HepG2 (cell line): ENCODE results near the gene LOXL3. TPM values are rescaled to one million over a fixed set of nuclear protein-coding genes. Genes with fewer than 3 reads are reported as not detected.
A peak's percentile ranks its signal among the peaks of the same experiment; 100 is the strongest.

Experiments
- ARID2 ChIP-seq: sonication (generic); formaldehyde crosslinking; IDR thresholded peaks from 2 replicates; pipeline ENCODE4 v1.8.1; 2022; ENCODE audit warnings: mild to moderate bottlenecking, missing genetic modification reagents, borderline replicate concordance
- BORCS8-MEF2B ChIP-seq: sonication (generic); formaldehyde crosslinking; IDR thresholded peaks from 2 replicates; pipeline ENCODE4 v1.8.0; 2022; ENCODE audit warnings: mild to moderate bottlenecking, missing genetic modification reagents
- CC2D1A ChIP-seq: sonication (generic); formaldehyde crosslinking; IDR thresholded peaks from 2 replicates; pipeline ENCODE4 v1.8.1; 2023; ENCODE audit warnings: mild to moderate bottlenecking, missing genetic modification reagents
- CEBPB ChIP-seq: IDR thresholded peaks from 2 replicates; pipeline ENCODE4 v1.6.1; 2011; ENCODE audit warnings: low read depth, low read length, improper control_type of control experiment, borderline replicate concordance
- CREB1 ChIP-seq, 2 experiments: fragments of 450-650 bp in 1 of 2; IDR thresholded peaks; 2 replicates each; pipeline ENCODE4 v1.6.1; 2016 to 2017; ENCODE audit warnings: control low read depth in 1 of 2, mild to moderate bottlenecking in 1 of 2, missing compliant biosample characterization in 1 of 2, missing genetic modification characterization in 1 of 2
- FIP1L1 ChIP-seq: fragments of 200-400 bp; formaldehyde crosslinking; IDR thresholded peaks from 2 replicates; pipeline ENCODE4 v1.6.1; 2018; ENCODE audit warnings: low read depth, mild to moderate bottlenecking, low read length, moderate library complexity, borderline replicate concordance; ENCODE audit not compliant: insufficient read depth
- FOXK2 ChIP-seq: fragments of 450-650 bp; IDR thresholded peaks from 2 replicates; pipeline ENCODE4 v1.6.1; 2016
- HOXD1 ChIP-seq: sonication (generic); formaldehyde crosslinking; IDR thresholded peaks from 2 replicates; pipeline ENCODE4 v1.5.0; 2020; ENCODE audit warnings: missing genetic modification reagents
- KDM1A ChIP-seq: IDR thresholded peaks from 2 replicates; pipeline ENCODE4 v1.6.1; 2016; ENCODE audit warnings: missing compliant biosample characterization
- PPARG ChIP-seq: conservative IDR thresholded peaks from 2 replicates; pipeline ENCODE4 v1.6.1; 2016; ENCODE audit warnings: missing biosample characterization, missing genetic modification reagents
- RBAK ChIP-seq: sonication (generic); formaldehyde crosslinking; IDR thresholded peaks from 2 replicates; pipeline ENCODE4 v1.5.1; 2020; ENCODE audit warnings: mild to moderate bottlenecking, missing genetic modification reagents
- RFX3 ChIP-seq: IDR thresholded peaks from 2 replicates; pipeline ENCODE4 v1.6.1; 2016; ENCODE audit warnings: missing biosample characterization, missing genetic modification reagents
- YY1 ChIP-seq: IDR thresholded peaks from 2 replicates; pipeline ENCODE4 v1.6.1; 2011; ENCODE audit warnings: low read length, low read depth, moderate library complexity, mild to moderate bottlenecking; ENCODE audit not compliant: insufficient read depth, insufficient replicate concordance
- ZNF24 ChIP-seq: fragments of 450-650 bp; IDR thresholded peaks from 2 replicates; pipeline ENCODE4 v1.6.1; 2017; ENCODE audit warnings: antibody characterized with exemption, mild to moderate bottlenecking
- ZNF468 ChIP-seq: sonication (generic); formaldehyde crosslinking; IDR thresholded peaks from 2 replicates; pipeline ENCODE4 v1.8.0; 2022; ENCODE audit warnings: mild to moderate bottlenecking, moderate library complexity, missing genetic modification reagents
- ZNF768 ChIP-seq: sonication (generic); formaldehyde crosslinking; IDR thresholded peaks from 2 replicates; pipeline ENCODE4 v1.4.0; 2020; ENCODE audit warnings: missing genetic modification reagents
- ZNF782 ChIP-seq: sonication (generic); formaldehyde crosslinking; IDR thresholded peaks from 2 replicates; pipeline ENCODE4 v1.4.0; 2020; ENCODE audit warnings: missing genetic modification reagents, mild to moderate bottlenecking, borderline replicate concordance
- polyA plus RNA-seq, 8 experiments: library from polyadenylated mRNA; depleted of rRNA in 3 of 8; stranded (reverse) in 7 of 8; unstranded in 1 of 8; fragments of >200 nt; fragmentation: Illumina TruSeq in 4 of 8; extraction: Trizol in 4 of 8; gene quantifications; 2 replicates each; pipeline versions ENCODE4 v1.2.1 to v1.2.3, GENCODE V29; 2011 to 2016; ENCODE audit warnings: low read depth in 4 of 8, missing spikeins in 1 of 8, mixed read lengths in 1 of 8; ENCODE audit not compliant: insufficient read depth in 1 of 8
- total RNA-seq, 5 experiments: library from RNA; depleted of rRNA; stranded (reverse); fragments of >200 nt; fragmentation: Illumina TruSeq; extraction: Trizol; gene quantifications; 2 replicates each; pipeline ENCODE4 v1.2.3, GENCODE V29; 2016; ENCODE audit warnings: low read depth in 1 of 5
- TF ChIP-seq, protein P1 (sequence below): sonication (generic); formaldehyde crosslinking; IDR thresholded peaks from 2 replicates; pipeline ENCODE4 v1.5.0; 2020; ENCODE audit warnings: mild to moderate bottlenecking, missing genetic modification reagents, borderline replicate concordance
- TF ChIP-seq, protein P2 (sequence below): sonication (generic); formaldehyde crosslinking; IDR thresholded peaks from 2 replicates; pipeline ENCODE4 v1.5.0; 2020; ENCODE audit warnings: missing genetic modification reagents
- TF ChIP-seq, protein P3 (sequence below): sonication (generic); formaldehyde crosslinking; IDR thresholded peaks from 2 replicates; pipeline ENCODE4 v1.8.0; 2022; ENCODE audit warnings: missing genetic modification reagents, low read depth, mild to moderate bottlenecking, borderline replicate concordance

Gene LOXL3
- total and polyA plus RNA-seq, 2 of the 13 experiments (the other 11 are each of a cell fraction or from before 2014, with no cell fraction given) = 0.55 to 6.5 TPM

DNA sequence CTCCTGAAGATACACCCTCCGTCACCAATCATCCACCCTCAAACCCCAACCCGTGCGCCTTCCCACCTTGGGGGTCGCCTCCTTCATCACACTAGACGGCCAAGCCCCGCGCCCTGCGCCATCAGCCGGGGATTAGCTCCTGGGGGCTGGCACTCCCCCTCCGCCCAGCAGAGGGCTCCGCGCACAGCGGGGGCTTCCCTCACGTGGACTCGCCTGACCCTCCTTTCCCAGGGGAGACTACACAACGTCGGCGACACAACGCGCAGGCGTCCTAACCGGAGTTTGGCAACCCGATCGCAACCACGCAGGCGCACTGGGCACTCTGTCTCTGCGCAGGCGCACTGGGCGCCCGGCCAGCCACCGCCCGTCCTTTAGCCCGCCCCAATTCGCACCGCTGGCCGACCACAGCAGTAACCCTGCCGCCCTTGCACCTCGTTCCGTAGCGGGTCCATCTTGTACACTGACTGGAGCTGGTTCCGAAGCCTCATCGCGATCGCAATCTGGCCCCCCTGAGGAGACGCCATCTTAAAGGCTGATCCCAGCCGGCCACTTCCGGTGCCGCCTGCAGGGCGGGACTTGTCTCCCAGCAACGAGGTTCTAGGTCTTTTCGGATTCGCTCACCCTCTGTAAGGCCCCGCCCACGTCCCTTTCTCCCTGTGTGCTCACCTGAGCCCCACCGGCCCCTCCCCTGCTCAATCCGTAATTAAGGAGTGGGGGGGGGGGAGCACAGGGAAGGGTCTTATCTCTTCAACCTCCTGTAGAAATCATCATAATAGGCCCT lies 46.4 kb downstream of the LOXL3 start, which contains the start of gene PCGF1 (continued):
- TF ChIP-seq, protein P1, sequence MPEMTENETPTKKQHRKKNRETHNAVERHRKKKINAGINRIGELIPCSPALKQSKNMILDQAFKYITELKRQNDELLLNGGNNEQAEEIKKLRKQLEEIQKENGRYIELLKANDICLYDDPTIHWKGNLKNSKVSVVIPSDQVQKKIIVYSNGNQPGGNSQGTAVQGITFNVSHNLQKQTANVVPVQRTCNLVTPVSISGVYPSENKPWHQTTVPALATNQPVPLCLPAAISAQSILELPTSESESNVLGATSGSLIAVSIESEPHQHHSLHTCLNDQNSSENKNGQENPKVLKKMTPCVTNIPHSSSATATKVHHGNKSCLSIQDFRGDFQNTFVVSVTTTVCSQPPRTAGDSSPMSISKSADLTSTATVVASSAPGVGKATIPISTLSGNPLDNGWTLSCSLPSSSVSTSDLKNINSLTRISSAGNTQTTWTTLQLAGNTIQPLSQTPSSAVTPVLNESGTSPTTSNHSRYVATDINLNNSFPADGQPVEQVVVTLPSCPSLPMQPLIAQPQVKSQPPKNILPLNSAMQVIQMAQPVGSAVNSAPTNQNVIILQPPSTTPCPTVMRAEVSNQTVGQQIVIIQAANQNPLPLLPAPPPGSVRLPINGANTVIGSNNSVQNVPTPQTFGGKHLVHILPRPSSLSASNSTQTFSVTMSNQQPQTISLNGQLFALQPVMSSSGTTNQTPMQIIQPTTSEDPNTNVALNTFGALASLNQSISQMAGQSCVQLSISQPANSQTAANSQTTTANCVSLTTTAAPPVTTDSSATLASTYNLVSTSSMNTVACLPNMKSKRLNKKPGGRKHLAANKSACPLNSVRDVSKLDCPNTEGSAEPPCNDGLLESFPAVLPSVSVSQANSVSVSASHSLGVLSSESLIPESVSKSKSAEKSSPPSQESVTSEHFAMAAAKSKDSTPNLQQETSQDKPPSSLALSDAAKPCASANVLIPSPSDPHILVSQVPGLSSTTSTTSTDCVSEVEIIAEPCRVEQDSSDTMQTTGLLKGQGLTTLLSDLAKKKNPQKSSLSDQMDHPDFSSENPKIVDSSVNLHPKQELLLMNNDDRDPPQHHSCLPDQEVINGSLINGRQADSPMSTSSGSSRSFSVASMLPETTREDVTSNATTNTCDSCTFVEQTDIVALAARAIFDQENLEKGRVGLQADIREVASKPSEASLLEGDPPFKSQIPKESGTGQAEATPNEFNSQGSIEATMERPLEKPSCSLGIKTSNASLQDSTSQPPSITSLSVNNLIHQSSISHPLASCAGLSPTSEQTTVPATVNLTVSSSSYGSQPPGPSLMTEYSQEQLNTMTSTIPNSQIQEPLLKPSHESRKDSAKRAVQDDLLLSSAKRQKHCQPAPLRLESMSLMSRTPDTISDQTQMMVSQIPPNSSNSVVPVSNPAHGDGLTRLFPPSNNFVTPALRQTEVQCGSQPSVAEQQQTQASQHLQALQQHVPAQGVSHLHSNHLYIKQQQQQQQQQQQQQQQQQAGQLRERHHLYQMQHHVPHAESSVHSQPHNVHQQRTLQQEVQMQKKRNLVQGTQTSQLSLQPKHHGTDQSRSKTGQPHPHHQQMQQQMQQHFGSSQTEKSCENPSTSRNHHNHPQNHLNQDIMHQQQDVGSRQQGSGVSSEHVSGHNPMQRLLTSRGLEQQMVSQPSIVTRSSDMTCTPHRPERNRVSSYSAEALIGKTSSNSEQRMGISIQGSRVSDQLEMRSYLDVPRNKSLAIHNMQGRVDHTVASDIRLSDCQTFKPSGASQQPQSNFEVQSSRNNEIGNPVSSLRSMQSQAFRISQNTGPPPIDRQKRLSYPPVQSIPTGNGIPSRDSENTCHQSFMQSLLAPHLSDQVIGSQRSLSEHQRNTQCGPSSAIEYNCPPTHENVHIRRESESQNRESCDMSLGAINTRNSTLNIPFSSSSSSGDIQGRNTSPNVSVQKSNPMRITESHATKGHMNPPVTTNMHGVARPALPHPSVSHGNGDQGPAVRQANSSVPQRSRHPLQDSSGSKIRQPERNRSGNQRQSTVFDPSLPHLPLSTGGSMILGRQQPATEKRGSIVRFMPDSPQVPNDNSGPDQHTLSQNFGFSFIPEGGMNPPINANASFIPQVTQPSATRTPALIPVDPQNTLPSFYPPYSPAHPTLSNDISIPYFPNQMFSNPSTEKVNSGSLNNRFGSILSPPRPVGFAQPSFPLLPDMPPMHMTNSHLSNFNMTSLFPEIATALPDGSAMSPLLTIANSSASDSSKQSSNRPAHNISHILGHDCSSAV (CRISPR knock-in tag) = peak; percentile 98
- peak; percentile 86; the same call in 1 of the 2 replicates for TF ChIP-seq FIP1L1
- TF ChIP-seq, protein P2, sequence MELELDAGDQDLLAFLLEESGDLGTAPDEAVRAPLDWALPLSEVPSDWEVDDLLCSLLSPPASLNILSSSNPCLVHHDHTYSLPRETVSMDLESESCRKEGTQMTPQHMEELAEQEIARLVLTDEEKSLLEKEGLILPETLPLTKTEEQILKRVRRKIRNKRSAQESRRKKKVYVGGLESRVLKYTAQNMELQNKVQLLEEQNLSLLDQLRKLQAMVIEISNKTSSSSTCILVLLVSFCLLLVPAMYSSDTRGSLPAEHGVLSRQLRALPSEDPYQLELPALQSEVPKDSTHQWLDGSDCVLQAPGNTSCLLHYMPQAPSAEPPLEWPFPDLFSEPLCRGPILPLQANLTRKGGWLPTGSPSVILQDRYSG (CRISPR knock-in tag) = 0 out of 2 replicates have a peak, but pooled peaks have one; percentile 28
- TF ChIP-seq FOXK2 = 0 out of 2 replicates have a peak, but pooled peaks have one; percentile 40
- TF ChIP-seq ZNF24 = no peak
- TF ChIP-seq YY1 = peak; percentile 97
- TF ChIP-seq ARID2 (CRISPR knock-in tag) = no peak; the same call in 1 of the 2 replicates
- TF ChIP-seq CC2D1A (CRISPR knock-in tag) = 0 out of 2 replicates have a peak, but pooled peaks have one; percentile 70
- peak; percentile 53 for TF ChIP-seq BORCS8-MEF2B
- no peak; the same call in 1 of the 2 replicates for TF ChIP-seq RBAK (CRISPR knock-in tag)
- TF ChIP-seq ZNF782 = peak; percentile 94; the same call in 1 of the 2 replicates
- TF ChIP-seq ZNF768 (CRISPR knock-in tag) = peak; percentile 80
- TF ChIP-seq RFX3 (CRISPR knock-in tag) = peak; percentile 94
- peak; percentile 92 for TF ChIP-seq CEBPB
- TF ChIP-seq HOXD1 (CRISPR knock-in tag) = peak; percentile 80
- 0 out of 2 replicates have a peak, but pooled peaks have one; percentile 44 for TF ChIP-seq CREB1 (IDR thresholded peaks at IDR 0.05)
- peak; percentile 73 for TF ChIP-seq CREB1 (CRISPR knock-in tag; IDR thresholded peaks at IDR 0.05)
- TF ChIP-seq PPARG (CRISPR knock-in tag) = peak; percentile 48; the same call in 1 of the 2 replicates
- no peak for TF ChIP-seq ZNF468 (CRISPR knock-in tag)
- no peak for TF ChIP-seq KDM1A (CRISPR knock-in tag)
- TF ChIP-seq, protein P3, sequence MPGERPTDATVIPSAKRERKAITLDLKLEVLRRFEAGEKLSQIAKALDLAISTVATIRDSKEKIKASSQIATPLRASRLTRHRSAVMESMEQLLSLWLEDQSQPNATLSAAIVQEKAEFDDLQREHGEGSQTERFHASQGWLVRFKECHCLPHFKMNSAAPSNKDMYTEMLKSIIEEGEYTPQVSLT (CRISPR knock-in tag) = no peak; the same call in 1 of the 2 replicates
